Measurements from ENCODE around the gene MAST3.

Gene MAST3

GRCh38 chr19:18161636-18162002, 64.0 kb downstream of the MAST3 start:
- no peak for DNase-seq

- no peak for DNase-seq
These were observed 66.5 kb downstream of the MAST3 start for GRCh38 chr19:18164072-18164471.

GRCh38 chr19:18165794-18166544, 68.4 kb downstream of the MAST3 start:
- no peak for DNase-seq

- no peak for DNase-seq
These were observed 69.4 kb downstream of the MAST3 start for GRCh38 chr19:18167011-18167410.

GRCh38 chr19:18167975-18168645, 70.5 kb downstream of the MAST3 start:
- peak; percentile 13 for DNase-seq

GRCh38 chr19:18168673-18169381, 71.2 kb downstream of the MAST3 start:
- no peak for DNase-seq

GRCh38 chr19:18170714-18171255, 73.2 kb downstream of the MAST3 start:
- no peak for DNase-seq

GRCh38 chr19:18171605-18172327, 74.2 kb downstream of the MAST3 start:
- DNase-seq, result no peak

GRCh38 chr19:18172331-18173053, 74.9 kb downstream of the MAST3 start:
- no peak for DNase-seq

- no peak for DNase-seq
These were observed 75.5 kb downstream of the MAST3 start for GRCh38 chr19:18173054-18173571.

GRCh38 chr19:18173572-18174288, 76.2 kb downstream of the MAST3 start, which contains the start of gene IFI30:
Gene IFI30, plus strand, starts transcription at chr19:18173813. Its CDS starts 29 bp downstream, at chr19:18173842.
- peak; percentile 12 for DNase-seq

GRCh38 chr19:18174983-18175382, 77.4 kb downstream of the MAST3 start:
- DNase-seq, result no peak

GRCh38 chr19:18176367-18177310, 79.1 kb downstream of the MAST3 start:
- DNase-seq, result no peak

- no peak for DNase-seq
These were observed 82.4 kb downstream of the MAST3 start for GRCh38 chr19:18179957-18180356.

GRCh38 chr19:18183529-18183928, 86.0 kb downstream of the MAST3 start:
- no peak for DNase-seq

- DNase-seq, result no peak
These were observed 88.0 kb downstream of the MAST3 start for GRCh38 chr19:18185538-18185937.

GRCh38 chr19:18190278-18190677, 92.7 kb downstream of the MAST3 start:
- DNase-seq, result no peak

GRCh38 chr19:18191640-18192062, 94.1 kb downstream of the MAST3 start:
- no peak for DNase-seq

- peak; percentile 100 for DNase-seq
These were observed 95.3 kb downstream of the MAST3 start, which contains the start of gene MPV17L2 for GRCh38 chr19:18192673-18193387. Gene MPV17L2, plus strand, starts transcription at chr19:18193218. Its CDS starts 64 bp downstream, at chr19:18193282.
